HEK293T (cell line): ENCODE data around the gene SMAD3.

Experiments used
- BHLHE40 ChIP-seq: fragments of 450-650 bp; IDR thresholded peaks from 2 replicates; pipeline ENCODE4 v1.6.1; 2016; ENCODE audit warnings: mild to moderate bottlenecking, moderate library complexity, borderline replicate concordance
- CTBP1 ChIP-seq: fragments of 450-650 bp; IDR thresholded peaks from 2 replicates; pipeline ENCODE4 v1.6.1; 2016; ENCODE audit warnings: borderline replicate concordance
- FOXK2 ChIP-seq: fragments of 450-650 bp; IDR thresholded peaks from 2 replicates; pipeline ENCODE4 v1.6.1; 2016; ENCODE audit warnings: mild to moderate bottlenecking
- HDGF ChIP-seq: fragments of 450-650 bp; IDR thresholded peaks from 2 replicates; pipeline ENCODE4 v1.6.1; 2017; ENCODE audit warnings: antibody characterized with exemption, borderline replicate concordance
- L3MBTL2 ChIP-seq: fragments of 450-650 bp; conservative IDR thresholded peaks from 2 replicates; pipeline ENCODE4 v1.6.1; 2016; ENCODE audit warnings: mild to moderate bottlenecking
- NFRKB ChIP-seq: fragments of 450-650 bp; IDR thresholded peaks from 2 replicates; pipeline ENCODE4 v1.6.1; 2016; ENCODE audit warnings: mild to moderate bottlenecking, moderate library complexity
- PKNOX1 ChIP-seq: fragments of 450-650 bp; IDR thresholded peaks from 2 replicates; pipeline ENCODE4 v1.6.1; 2016
- SUZ12 ChIP-seq: fragments of 450-650 bp; IDR thresholded peaks from 2 replicates; pipeline ENCODE4 v1.6.1; 2016; ENCODE audit warnings: mild to moderate bottlenecking
- ZNF384 ChIP-seq: fragments of 450-650 bp; IDR thresholded peaks from 2 replicates; pipeline ENCODE4 v1.6.1; 2016

- no peak for TF ChIP-seq ZNF384
- no peak for TF ChIP-seq HDGF
- TF ChIP-seq CTBP1: no peak
- no peak for TF ChIP-seq NFRKB
- TF ChIP-seq SUZ12: no peak
- no peak for TF ChIP-seq PKNOX1
- no peak for TF ChIP-seq FOXK2
- no peak for TF ChIP-seq L3MBTL2
- no peak for TF ChIP-seq BHLHE40
Observed at GRCh38 chr15:67135494-67135893, 70.1 kb downstream of the SMAD3 start.
